GM19395 (cell line): ENCODE measurements around the gene CCDC17.
"Not testable (repeated sequence)": the region's sequence is repeated elsewhere in the genome, so short reads cannot be mapped to it uniquely, and the experiment has no call there.

Source experiments
- ATAC-seq: cut with Tn5 transposase; IDR thresholded peaks from one replicate; pipeline ENCODE4 v1.9.1; 2021; ENCODE audit warnings: mild to moderate bottlenecking, moderate library complexity; ENCODE audit not compliant: unreplicated experiment

CCDC17 gene

DNA sequence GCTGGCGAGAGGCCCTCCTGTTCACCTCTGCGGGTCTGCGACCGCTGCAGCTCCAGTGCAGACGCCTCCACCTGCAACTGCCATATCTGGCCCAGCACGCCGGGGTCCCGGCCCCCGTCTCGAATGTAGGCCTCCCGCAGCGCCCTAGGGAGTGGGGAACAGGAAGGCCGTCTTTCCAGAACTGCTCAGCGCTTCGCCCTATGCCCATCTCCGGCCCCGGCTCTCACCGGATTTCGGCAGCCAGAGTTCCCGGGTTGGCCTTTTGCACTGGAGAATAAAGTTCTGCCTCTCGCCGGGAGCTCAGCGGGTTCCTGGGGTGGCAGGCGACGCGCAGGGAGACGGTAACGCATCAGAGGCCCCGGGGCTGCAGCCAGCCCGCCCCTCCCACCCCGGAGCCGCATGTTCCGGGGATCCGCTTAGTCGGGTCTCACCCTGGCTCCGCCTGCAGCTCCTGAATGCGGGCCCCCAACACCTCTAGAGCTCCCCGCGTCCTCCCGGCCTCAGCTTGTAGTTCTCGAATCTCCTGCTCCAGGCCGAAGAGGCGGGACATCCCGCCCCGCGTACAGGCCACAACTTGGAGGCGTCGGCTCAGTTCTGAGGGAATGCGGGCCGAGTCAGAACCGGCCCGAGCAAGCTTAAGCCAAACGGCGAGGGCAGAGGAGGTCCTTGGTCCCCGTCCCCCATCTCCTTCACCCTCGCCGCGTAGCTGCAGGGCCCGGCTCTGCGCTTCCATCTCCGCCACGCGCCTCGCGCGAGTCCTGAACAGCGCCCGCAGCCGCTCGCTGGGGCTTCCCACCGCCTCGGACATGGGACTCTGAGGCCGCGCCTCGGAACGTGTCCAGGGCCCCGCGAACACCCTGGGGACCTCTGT lies 1.1 kb downstream of the CCDC17 start:
- no peak for ATAC-seq

DNA sequence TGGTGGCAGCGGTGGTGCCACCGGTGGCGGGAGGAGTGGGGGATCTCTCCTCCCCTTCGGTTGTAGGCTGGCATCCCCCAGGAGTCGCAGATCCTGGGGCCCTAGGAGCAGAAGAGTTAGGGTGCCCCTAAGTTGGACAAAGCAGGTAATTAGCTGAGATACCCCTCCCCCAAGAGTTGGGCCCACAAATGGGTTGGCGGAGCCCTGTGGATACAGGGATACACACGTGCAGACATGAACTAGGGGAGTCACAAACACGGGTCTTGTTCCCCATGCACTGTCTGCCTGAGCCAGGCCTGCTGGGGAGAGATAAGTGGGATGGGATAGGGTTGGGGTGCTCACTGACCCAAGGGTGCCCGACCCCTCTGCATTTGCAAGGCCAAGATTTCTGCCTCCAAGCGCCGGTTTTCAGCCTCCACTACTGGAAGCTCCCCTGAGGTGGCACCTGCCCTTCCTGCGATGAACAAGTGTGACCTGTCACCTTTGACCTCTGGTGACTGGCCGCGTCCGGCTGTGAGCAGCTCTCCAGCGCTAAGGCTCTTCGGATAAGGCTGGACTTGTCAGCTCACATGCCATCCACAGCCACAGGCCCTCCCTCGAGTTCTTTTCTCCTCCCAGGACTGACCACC lies 1.8 kb downstream of the CCDC17 start:
- no peak for ATAC-seq

DNA sequence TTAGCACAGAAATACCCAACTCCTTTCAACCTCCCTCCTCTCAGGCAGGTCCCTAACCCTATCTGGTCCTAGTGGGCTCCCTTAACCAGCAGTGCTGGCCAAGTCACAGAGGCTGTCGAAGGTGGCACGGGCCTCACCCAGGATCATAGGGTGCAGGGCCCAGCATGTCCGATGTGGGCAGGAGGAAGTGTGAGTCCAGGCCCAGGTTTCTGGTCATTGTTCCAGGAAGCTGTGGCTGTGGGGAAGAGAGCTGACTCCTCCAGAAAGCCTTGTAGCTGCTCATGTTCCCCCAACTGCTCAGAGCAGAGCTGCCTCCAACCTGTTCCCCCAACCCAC lies 2.4 kb downstream of the CCDC17 start:
- no peak for ATAC-seq

DNA sequence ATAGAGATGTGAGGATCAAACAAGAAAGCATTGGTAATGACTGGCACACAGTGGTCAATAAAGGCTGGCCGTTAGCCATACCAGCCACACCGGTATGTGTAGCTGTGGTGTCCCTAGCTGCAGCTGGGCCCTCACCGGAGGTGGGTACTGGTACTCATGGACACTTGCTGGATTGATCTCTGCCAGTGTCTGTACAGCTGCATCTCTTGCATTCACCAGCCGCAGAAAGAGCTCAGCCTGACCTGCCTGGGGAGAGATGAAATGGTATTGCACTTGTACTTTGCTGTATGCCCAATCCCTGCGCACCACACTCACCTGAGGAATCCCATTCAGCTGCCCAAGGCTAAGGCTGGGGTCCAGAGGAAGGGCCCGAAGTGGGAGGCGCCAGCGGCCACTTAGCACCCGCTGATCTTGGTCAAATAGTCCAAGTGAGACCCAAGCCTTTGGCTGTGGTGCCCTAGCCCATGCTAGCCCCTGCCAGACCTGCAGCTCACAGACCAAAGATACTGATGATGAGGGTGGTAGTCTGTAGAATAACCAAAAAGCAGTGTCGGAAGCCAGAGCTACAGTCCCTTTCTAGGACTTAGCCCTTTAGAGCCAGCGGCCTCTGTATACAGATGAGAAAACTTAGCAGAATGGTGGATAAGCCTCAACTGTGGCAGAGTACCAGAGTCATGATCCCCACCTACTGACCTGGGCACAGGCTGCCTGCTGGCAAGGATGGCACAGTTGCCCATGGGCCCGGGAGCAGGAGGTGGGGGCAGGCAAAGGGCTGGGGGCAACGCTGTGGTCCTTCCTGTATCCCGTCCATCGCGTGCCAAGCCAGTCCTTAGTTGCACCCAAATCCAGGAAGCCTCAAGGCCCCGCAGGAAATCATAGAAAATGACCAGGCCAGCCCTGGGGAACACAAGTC lies 3.0 kb downstream of the CCDC17 start:
- no peak for ATAC-seq

DNA sequence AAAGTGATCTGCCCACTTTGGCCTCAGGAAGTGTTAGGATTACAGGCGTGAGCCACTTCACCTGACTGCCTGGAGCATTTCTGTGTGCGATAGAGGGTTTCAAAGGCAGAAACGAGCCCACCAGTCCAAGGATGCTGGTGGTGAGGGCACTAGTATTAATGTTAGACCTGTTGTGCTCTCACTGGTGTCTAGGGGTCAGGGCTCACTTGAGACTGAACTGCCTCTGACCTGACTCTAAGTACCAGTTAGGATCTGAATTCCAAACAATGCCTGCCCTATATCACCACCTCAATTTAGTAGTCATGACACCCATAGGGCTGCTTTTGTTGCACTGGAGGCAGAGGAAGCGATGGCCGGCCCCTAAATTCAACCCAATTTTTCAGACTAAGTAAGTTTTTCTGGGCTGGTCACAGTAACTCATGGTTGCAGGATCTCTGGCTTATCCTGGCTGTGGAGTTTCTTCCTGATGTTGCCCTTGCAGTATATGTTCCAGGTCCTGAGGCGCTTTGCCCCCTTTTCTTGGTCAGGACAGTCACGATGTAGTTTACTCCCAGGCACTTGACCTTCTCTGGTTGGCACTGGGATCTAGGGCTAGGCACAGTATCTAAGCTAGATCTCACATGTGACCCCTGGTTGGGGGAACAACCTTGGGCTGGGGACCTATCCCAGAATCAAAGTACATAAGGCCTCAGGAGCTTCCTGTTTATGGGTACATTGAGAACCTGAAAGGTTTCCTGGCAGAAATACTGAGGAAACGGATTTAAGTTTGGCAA lies 4.5 kb downstream of the CCDC17 start:
- ATAC-seq = no peak

DNA sequence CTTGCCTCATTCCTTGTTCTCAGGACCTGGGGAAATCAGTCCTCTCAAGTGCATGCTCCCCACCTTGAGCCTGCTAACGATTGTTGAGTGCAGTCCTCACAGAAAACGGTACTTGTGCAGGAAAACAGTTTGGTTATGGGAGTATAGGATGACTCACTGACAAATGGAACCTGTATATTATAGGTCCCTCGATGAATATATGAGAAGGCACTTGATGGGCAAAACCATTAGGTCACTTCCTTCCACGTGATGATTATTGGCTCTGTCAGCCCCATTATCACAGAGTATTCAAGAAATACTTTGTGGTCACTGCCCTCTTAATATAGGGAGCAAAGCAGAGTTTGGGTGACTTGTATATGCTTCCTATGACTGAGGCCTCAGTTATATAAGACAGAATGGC lies 6.2 kb downstream of the CCDC17 start:
- no peak for ATAC-seq

DNA sequence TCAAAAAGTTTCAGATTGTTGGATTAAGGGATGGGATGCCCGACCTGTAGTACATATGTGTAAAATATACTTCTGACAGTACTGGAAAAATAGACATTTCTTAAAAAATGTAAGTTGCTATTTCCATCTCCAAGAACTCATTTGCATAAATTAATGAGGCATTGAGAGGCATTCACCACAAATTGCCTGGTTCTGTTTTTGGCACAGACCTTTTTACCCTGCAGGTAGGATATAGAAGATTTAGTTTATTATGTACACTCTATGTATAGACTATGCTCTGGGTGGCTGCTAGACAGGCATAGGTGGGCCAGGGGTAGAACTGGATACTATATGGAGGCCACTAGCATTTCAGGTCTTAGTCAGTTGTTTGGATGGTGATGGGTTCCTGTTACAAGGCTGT lies 8.0 kb downstream of the CCDC17 start:
- ATAC-seq = no peak

DNA sequence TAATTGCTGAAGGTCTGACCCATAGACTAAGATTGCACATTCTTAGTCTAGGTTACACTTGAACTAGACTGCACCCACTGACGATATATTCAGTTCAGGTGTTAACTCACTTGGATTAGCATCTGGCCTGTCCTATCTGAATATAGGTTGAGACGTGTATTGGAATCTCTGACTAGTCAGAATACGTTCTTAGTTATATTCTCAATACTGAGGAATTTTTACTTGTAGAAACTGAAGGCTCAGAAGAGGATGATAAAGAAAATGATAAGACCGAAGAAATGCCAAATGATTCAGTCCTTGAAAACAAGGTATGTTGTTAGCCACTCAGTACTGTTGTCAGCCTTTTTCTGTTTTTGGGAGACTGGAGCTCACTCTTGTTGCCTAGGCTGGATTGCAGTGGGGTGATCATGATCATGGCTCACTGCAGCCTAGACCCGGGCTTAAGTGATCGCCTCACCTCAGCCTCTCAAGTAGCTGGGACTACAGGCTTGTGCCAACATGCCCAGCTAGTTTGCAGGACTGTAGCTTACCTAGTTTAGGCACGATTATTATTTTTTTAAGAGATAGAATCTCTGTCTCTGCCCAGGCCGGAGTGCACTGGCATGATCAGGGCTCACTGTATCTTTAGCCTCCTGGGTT lies 10.8 kb downstream of the CCDC17 start:
- no peak for ATAC-seq

DNA sequence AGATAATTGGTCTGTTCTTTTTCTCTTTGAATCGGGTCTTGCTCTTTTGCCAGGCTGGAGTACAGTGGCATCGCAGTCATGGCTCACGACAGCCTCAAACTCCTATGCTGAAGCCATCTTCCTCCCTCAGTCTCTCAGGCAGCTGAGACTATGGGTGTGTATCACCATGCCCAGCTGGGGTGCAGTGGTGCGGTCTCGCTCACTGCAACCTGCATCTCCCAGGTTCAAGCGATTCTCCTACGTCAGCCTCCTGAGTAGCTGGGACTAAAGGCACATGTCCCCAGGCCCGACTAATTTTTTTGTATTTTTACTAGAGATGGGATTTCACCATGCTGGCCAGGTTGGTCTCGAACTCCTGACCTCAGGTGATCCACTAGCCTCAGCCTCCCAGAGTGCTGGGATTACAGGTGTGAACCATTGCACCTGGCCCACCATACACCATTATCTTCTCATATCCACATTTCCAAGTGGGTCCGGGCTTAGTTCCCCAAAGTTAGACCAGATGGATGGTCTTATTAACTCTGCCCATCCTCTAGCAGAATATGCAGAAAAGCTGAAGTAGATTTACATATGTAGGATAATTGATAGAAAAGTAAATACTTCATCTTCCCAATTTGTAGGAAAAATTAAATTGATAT lies 13.1 kb downstream of the CCDC17 start:
- ATAC-seq = no peak

DNA sequence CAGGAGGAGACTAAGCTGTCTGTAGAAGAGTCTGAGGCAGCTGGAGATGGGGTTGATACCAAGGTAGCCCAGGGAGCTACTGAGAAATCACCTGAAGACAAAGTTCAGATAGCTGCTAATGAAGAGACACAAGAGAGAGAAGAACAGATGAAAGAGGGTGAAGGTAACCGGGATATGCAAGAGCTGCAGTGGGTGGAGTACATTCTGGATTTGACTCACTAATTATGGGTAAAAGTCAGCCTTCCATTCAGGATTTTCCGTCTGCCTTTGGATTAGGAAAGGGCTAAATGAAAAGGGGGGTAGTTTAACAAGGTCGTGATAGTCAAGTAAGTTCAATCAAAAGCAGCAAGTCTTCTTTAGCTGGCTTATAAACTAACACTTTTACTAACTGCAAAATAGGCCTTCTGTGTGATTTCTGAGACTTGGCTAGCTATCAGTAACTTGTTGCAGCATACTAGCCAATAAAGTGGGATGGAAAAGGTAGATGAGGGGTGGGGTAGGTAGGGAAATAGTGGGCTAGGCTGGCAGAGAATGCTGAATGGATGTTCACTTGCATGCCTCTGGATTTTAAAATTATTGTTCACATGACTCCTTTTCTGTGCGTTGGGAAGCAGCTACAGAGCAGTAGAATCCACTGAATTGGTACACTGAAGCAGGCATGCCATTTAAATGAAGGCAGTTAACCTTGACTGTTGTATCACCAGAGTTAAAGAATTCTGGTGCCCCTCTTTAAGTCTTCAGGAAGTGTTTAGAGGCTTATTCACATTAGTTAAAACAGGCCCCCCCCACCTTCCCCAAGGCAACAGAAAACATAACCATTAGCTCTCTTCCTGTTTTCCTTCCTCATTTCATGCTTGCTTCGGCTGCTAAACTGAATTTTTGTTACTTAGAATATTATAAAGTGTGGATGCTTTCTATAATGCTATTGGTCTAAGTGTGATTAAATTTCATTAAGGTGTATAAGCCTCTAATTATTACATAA lies 15.4 kb downstream of the CCDC17 start:
- ATAC-seq = no peak

DNA sequence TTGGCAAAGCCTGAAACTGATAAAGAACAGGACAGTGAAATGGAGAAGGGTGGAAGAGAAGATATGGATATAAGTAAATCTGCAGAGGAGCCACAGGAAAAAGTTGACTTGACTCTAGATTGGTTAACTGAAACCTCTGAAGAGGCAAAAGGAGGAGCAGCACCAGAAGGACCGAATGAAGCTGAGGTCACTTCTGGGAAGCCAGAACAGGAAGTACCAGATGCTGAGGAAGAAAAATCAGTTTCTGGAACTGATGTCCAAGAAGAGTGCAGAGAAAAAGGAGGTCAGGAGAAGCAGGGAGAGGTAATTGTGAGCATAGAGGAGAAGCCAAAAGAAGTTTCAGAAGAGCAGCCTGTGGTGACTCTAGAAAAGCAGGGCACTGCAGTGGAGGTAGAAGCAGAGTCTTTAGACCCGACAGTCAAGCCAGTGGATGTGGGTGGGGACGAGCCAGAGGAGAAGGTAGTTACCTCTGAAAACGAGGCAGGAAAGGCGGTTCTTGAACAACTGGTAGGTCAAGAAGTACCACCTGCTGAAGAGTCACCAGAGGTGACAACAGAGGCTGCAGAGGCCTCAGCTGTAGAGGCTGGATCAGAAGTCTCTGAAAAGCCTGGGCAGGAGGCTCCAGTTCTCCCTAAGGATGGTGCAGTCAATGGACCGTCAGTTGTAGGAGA lies 16.3 kb downstream of the CCDC17 start:
- no peak for ATAC-seq

DNA sequence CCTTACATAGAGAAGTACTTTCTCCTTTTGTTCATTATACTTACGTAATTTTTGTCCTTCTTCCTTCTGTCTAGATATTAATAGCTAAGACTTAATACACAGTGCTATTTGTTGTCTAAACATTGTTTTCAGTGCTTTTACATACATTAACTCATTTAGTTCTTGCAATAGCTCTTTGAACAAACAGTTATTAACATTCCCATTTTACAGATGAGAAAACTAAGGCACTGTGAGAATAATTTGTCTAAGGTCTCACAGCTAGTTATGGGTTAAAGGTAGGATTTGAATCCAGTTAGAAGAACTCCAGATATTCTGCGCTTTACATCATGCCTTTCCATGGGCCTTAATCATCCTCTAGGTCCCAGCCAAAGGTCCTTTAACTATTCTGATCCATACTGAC lies 19.6 kb downstream of the CCDC17 start:
- ATAC-seq = no peak

DNA sequence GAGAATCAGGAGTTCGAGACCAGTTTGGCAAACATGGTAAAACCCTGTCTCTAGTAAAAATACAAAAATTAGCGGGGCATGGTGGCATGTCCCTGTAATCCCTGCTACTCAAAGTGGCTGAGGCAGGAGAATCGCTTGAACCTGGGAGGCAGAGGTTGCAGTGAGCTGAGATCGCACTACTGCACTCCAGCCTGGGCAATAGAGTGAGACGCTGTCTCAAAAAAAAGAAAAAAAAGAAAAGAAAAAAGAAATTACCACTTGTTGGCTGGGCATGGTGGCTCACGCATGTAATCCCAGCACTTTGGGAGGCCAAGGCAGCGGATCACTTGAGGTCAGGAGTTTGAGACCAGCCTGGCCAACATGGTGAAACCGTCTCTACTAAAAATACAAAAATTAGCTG lies 27.1 kb downstream of the CCDC17 start:
- ATAC-seq = not testable (repeated sequence)

DNA sequence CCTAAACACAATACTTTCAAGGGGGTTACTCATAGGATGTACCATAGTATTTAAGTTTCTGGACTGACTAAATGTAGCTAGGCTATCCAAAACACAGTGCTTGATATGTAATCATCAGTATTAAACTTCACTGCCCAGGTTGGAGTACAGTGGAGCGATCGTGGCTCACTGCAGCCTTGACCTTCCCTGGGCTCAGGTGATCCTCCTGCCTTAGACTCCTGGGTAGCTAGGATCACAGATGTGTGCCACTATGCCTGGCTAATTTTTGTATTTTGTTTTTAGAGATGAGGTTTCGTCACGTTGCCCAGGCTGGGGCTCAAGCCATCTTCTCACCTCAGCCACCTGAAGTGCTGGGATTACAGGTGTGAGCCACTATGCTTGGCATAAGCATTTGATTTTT lies 29.4 kb downstream of the CCDC17 start:
- no peak for ATAC-seq

DNA sequence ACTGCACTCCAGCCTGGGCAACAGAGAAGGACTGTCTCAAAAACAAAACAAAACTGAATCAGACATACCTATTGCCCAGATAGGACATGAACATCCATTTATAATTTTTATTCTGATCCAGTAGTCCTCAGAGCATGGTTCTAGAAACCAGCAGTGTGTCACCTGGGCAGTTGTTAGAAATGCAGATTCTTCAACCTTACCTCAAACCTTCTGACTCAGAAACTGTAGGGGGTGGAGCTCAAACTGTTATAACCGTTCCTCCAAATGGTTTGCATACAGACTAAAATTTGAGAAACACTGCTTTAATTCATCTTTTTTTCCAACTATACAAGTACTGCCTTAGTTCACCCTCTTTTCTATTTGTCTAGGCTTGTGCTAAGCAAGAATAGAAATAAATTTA lies 34.0 kb downstream of the CCDC17 start:
- no peak for ATAC-seq

DNA sequence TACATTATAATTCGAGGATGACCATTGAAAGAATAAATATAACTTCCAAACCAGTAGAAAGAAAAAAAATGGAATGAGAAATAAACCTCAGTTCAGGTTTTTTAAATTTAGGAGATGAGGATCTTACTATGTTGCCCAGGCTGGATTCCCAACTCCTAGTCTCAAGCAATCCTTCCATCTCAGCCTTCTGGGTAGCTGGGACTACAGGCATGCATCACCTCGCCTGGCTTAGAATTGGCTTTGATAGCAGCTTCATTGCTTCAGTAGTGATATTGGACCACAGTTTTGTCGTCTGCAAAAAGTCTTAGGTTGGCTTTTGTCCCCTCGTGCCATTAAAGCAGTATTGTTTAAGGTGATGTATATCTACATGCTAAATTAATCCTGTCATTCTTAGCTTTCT lies 37.1 kb downstream of the CCDC17 start:
- ATAC-seq = no peak

DNA sequence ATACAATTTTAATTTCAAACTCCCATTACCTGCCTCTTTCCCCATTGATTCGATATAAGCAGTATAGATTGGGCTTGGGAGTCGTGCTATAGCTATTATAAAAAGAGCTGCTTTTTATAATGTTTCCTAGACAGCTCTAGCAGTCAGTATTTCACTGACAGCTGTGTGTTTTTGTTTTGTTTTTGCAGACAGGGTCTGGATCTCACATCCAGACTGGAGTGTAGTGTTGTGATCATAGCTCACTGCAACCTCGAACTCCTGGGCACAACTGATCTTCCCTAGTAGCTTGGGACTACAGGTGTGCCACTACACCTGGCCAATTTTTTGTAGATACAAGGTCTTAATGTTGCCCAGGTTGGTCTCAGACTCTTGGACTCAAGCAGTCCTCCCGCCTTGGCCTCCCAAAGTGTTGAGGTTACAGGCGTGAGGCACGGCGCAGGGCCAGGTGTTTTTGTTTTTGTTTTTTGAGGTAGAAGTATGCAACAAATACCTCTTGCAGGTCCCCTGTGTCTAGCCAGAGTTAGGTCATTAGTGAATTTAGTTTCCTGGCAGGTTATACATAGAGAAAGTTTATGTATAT lies 38.3 kb downstream of the CCDC17 start:
- ATAC-seq = no peak

DNA sequence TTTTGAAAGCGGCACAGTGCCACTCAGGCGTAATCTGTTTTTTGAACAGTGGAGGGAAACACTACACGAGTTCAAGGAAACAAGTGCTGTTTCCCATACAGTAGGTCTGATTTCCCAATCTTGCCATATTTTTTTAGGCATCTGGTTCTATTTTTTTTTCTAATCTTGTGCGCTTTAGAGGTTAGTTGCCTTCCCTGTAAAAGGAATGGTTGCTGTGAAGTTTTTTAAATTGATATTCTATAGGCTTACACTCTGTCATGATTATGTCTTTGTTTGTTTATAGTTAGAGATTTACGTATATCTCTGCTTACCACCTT lies 38.8 kb downstream of the CCDC17 start:
- ATAC-seq = no peak
